Thyroid gland (tissue), 4 donors: ENCODE data around the gene PTGS1. TPM values are rescaled to one million over a fixed set of nuclear protein-coding genes. Genes with fewer than 3 reads are reported as not detected.

Source experiments
- DNase-seq, 2 donors: peaks; one replicate each; pipeline ENCODE4 v3.0.0-alpha.2; 2019
- H3K27ac ChIP-seq, 3 donors: fragments of 200-600 bp; sonication (generic); 1 replicate in 2 of 3; 2 replicates in 1 of 3; pipeline ENCODE4 v1.5.1; 2016 to 2019; ENCODE audit warnings: mild to moderate bottlenecking in 1 of 3, moderate library complexity in 1 of 3
- H3K27me3 ChIP-seq: fragments of 200-600 bp; sonication (generic); one replicate; pipeline ENCODE4 v1.5.1; 2019
- H3K36me3 ChIP-seq, 2 donors: fragments of 200-600 bp; sonication (generic); one replicate each; pipeline ENCODE4 v1.5.1; 2016 to 2019
- H3K4me1 ChIP-seq, 2 donors: fragments of 200-600 bp; sonication (generic); one replicate each; pipeline ENCODE4 v1.5.1; 2017 to 2019
- H3K4me3 ChIP-seq, 3 donors: fragments of 200-600 bp; sonication (generic); replicated peaks in 1 of 3; 1 replicate in 2 of 3; 2 replicates in 1 of 3; pipeline ENCODE4 v1.5.1; 2016; ENCODE audit warnings: mild to moderate bottlenecking in 1 of 3
- H3K9me3 ChIP-seq: fragments of 200-600 bp; sonication (generic); one replicate; pipeline ENCODE4 v1.5.1; 2017
- POLR2A ChIP-seq, 2 donors: fragments of 450-650 bp; IDR thresholded peaks; one replicate each; pipeline ENCODE4 v1.6.1; 2017; ENCODE audit warnings: antibody characterized with exemption in 2 of 2, mild to moderate bottlenecking in 2 of 2, moderate library complexity in 1 of 2
- WGBS, 2 donors: methylation state at CpG; one replicate each; pipeline ENCODE4 v1.1.5; 2017; 5-methylcytosine and 5-hydroxymethylcytosine counted together
- intact Hi-C: fragments of 100-400 bp; cut with DNase I; formaldehyde crosslinking; loops from one replicate; pipeline ENCODE4 v1.15.1; 2023
- total RNA-seq, 4 donors: library from RNA; depleted of rRNA; stranded (reverse); fragments of >200 nt; gene quantifications; one replicate each; pipeline ENCODE4 v1.2.3, GENCODE V29; 2016
- TF ChIP-seq, protein P1 (sequence below), 6 experiments: fragments of 200-600 bp in 3 of 6; fragments of 450-650 bp in 3 of 6; sonication (generic) in 3 of 6; IDR thresholded peaks; one replicate each; pipeline ENCODE4 v1.5.1; 2016 to 2019; ENCODE audit warnings: antibody characterized with exemption in 6 of 6, mild to moderate bottlenecking in 2 of 6, inconsistent platforms in 1 of 6, moderate library complexity in 1 of 6

PTGS1 gene
- total RNA-seq, 4 donors from 2014 or later: 2.3 to 4.0 (median 3.5) TPM

DNA sequence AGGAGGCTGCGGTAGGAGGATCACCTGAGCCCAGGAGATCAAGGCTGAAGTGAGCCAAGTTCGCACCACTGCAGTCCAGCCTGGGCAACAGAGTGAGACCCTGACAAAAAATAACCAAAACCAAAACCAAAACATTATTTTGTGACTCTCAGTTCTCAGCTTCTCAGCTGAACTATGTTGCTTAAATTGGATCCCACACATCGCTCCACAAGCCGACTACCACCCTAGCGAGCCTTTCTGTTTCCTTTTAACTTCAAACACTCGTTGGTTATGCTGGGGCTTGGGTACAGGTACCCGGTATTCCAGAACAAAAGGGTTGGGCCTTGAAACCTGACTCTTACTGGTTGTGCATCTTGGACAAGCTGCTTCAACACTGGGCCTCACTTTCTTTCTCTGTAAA, 3.8 kb upstream of the PTGS1 start:
- TF ChIP-seq POLR2A (IDR thresholded peaks at IDR 0.05): no peak
- TF ChIP-seq, protein P1, sequence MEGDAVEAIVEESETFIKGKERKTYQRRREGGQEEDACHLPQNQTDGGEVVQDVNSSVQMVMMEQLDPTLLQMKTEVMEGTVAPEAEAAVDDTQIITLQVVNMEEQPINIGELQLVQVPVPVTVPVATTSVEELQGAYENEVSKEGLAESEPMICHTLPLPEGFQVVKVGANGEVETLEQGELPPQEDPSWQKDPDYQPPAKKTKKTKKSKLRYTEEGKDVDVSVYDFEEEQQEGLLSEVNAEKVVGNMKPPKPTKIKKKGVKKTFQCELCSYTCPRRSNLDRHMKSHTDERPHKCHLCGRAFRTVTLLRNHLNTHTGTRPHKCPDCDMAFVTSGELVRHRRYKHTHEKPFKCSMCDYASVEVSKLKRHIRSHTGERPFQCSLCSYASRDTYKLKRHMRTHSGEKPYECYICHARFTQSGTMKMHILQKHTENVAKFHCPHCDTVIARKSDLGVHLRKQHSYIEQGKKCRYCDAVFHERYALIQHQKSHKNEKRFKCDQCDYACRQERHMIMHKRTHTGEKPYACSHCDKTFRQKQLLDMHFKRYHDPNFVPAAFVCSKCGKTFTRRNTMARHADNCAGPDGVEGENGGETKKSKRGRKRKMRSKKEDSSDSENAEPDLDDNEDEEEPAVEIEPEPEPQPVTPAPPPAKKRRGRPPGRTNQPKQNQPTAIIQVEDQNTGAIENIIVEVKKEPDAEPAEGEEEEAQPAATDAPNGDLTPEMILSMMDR (IDR thresholded peaks at IDR 0.05): no peak
- Histone ChIP-seq H3K36me3 (no peaks in the 10 kb centered on the region), H3K27ac (no peak overlapping the region), H3K4me1 (peaks cover 6 to 13% of the 10 kb centered on the region in 2 donors), H3K9me3 (no peaks in the 10 kb centered on the region), H3K4me3 (no peak overlapping the region), H3K27me3 (no peaks in the 10 kb centered on the region)
- 84 to 86% methylated on average over 7 of the region's 7 CpGs for WGBS, 2 donors
- no peak for DNase-seq
- intact Hi-C loops: no loop called here

DNA sequence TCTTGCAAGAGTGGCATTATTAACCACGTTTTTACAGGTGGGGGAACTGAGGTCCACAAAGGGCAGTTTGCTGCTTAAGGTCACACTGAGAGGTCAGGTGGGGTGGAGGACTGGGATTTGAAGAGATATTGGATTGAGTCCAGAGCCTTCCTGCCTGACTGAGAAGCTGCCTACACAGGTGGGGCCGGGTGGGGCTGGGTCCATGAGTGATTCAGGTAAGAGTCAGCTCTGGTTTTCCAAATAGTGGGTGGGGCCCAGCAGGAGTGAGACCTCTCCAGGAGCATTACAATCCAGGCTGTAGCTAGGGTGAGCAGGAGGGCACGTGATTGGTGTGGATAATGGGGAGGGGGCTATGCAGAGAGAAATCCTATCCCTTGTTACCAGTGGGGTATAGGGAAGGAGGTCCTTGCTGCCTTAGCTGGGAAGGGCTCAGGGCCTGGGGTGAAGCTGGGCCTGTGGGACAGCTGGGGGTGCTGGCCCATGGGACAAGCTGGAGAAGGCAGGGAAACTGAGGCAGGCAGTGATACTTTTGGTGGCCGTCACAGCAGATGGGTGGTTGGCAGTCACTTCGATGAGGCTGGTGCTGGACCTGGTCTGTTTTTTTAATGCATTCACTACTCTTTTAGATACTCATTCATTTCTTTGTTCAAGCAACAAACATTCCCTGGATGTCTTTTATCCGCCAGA, 2.9 kb upstream of the PTGS1 start:
- H3K27ac ChIP-seq: no peak overlapping the region
- no peak overlapping the region for H3K4me3 ChIP-seq
- H3K36me3 ChIP-seq: no peaks in the 10 kb centered on the region
- H3K9me3 ChIP-seq: no peaks in the 10 kb centered on the region
- no peaks in the 10 kb centered on the region for H3K27me3 ChIP-seq
- TF ChIP-seq, protein P1 (IDR thresholded peaks at IDR 0.05): no peak
- TF ChIP-seq POLR2A (IDR thresholded peaks at IDR 0.05): no peak
- H3K4me1 ChIP-seq: peaks cover 6 to 13% of the 10 kb centered on the region in 2 donors
- 78 to 79% methylated on average over 6 of the region's 6 CpGs for WGBS, 2 donors
- DNase-seq: no peak
- intact Hi-C loops: no loop called here

DNA sequence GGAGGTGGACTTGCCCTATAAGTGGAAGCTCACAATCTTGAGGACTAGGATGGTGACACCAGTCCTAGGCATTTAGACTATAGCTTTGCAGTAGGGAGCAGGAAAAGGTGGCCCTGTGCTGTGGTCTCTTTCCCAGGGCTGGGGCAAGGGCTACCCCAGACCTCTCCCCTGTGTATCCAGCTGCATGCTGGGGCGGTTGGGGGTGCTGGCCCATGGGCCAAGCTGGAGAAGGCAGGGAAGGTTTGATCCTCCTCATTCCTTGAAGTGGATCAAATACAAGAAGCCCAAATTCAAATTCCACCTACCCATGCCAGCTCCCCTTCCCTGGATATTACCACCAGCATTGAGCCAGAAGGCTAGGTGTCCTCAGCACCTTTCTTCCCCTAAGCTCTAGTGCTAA, 2.2 kb upstream of the PTGS1 start:
- H3K9me3 ChIP-seq: no peaks in the 10 kb centered on the region
- peaks cover 6 to 13% of the 10 kb centered on the region in 2 donors for H3K4me1 ChIP-seq
- H3K27ac ChIP-seq: no peak overlapping the region
- H3K4me3 ChIP-seq: no peak overlapping the region
- no peaks in the 10 kb centered on the region for H3K27me3 ChIP-seq
- no peak for DNase-seq
- 100% methylated on average over 1 of the region's 1 CpG; no CpG with 5 or more reads in 1 of the 2 donors for WGBS, 2 donors
- intact Hi-C loops: no loop called here
- no peak for TF ChIP-seq POLR2A (IDR thresholded peaks at IDR 0.05)
- TF ChIP-seq, protein P1 (IDR thresholded peaks at IDR 0.05): no peak
- no peaks in the 10 kb centered on the region for H3K36me3 ChIP-seq

GRCh38 chr9:122370303-122370702, 521 bp upstream of the PTGS1 start:
- intact Hi-C loops: no loop called here
- H3K9me3 ChIP-seq: no peaks in the 10 kb centered on the region
- no peak overlapping the region for H3K27ac ChIP-seq

GRCh38 chr9:122371846-122372245, 1.0 kb downstream of the PTGS1 start:
- no peak overlapping the region for H3K27ac ChIP-seq
- DNase-seq: no peak
- WGBS, 2 donors: 82 to 89% methylated on average over 4 to 8 of the region's 8 CpGs
- intact Hi-C loops: no loop called here
- H3K9me3 ChIP-seq: no peaks in the 10 kb centered on the region
- TF ChIP-seq, protein P1 (IDR thresholded peaks at IDR 0.05): no peak
- TF ChIP-seq POLR2A (IDR thresholded peaks at IDR 0.05): no peak
- H3K36me3 ChIP-seq: no peaks in the 10 kb centered on the region
- no peaks in the 10 kb centered on the region for H3K27me3 ChIP-seq
- H3K4me1 ChIP-seq: peaks cover 6 to 21% of the 10 kb centered on the region in 2 donors
- no peak overlapping the region for H3K4me3 ChIP-seq

More at GRCh38 chr9:122370303-122370702, 521 bp upstream of the PTGS1 start:
- H3K27me3 ChIP-seq: no peaks in the 10 kb centered on the region
- H3K4me1 ChIP-seq: peaks cover 6 to 13% of the 10 kb centered on the region in 2 donors
- WGBS, 2 donors: 68 to 69% methylated on average over 5 of the region's 5 CpGs
- TF ChIP-seq POLR2A (IDR thresholded peaks at IDR 0.05): no peak
- TF ChIP-seq, protein P1 (IDR thresholded peaks at IDR 0.05): no peak
- no peaks in the 10 kb centered on the region for H3K36me3 ChIP-seq
- DNase-seq: no peak
- no peak overlapping the region for H3K4me3 ChIP-seq
